ENCODE results near the gene PSMC2. TPM values are rescaled to one million over a fixed set of nuclear protein-coding genes. Genes with fewer than 3 reads are reported as not detected.

The PSMC2 gene
- total RNA-seq, 4 donors from 2014 or later = 90.8 to 144 (median 113) TPM

- Histone ChIP-seq H3K9me3 (no peaks in the 10 kb centered on the region), H3K4me1 (no peaks in the 10 kb centered on the region), H3K4me3 (replicated peaks in 1 of 3) (no peak overlapping the region), H3K36me3 (no peaks in the 10 kb centered on the region), H3K27me3 (no peaks in the 10 kb centered on the region), H3K27ac (no peak overlapping the region)
- TF ChIP-seq POLR2A (IDR thresholded peaks at IDR 0.05) (no peak), CTCF (IDR thresholded peaks at IDR 0.05) (no peak)
- no peak for DNase-seq
- WGBS, 2 donors = 90 to 91% methylated on average over 4 of the region's 4 CpGs
- intact Hi-C loops (cut with DNase I) = no loop called here
These were observed 34.0 kb downstream of the PSMC2 start for GRCh38 chr7:103381280-103382031.

GRCh38 chr7:103382032-103382402 lies 34.6 kb downstream of the PSMC2 start:
- no peaks in the 10 kb centered on the region for H3K36me3 ChIP-seq
- H3K27me3 ChIP-seq = no peaks in the 10 kb centered on the region
- 93 to 94% methylated on average over 5 of the region's 5 CpGs for WGBS, 2 donors
- H3K4me3 ChIP-seq (replicated peaks in 1 of 3) = no peak overlapping the region
- no peaks in the 10 kb centered on the region for H3K9me3 ChIP-seq
- no peaks in the 10 kb centered on the region for H3K4me1 ChIP-seq
- H3K27ac ChIP-seq = no peak overlapping the region
- no peak for DNase-seq
- TF ChIP-seq CTCF (IDR thresholded peaks at IDR 0.05) (no peak), POLR2A (IDR thresholded peaks at IDR 0.05) (no peak)
- intact Hi-C loops (cut with DNase I) = no loop called here

GRCh38 chr7:103387242-103387641 lies 39.8 kb downstream of the PSMC2 start:
- no peak overlapping the region for H3K4me3 ChIP-seq (replicated peaks in 1 of 3)
- H3K4me1 ChIP-seq = no peaks in the 10 kb centered on the region
- TF ChIP-seq POLR2A (IDR thresholded peaks at IDR 0.05) (no peak), CTCF (IDR thresholded peaks at IDR 0.05) (no peak)
- DNase-seq = no peak
- no peak overlapping the region for H3K27ac ChIP-seq
- H3K36me3 ChIP-seq = no peaks in the 10 kb centered on the region
- no peaks in the 10 kb centered on the region for H3K27me3 ChIP-seq
- WGBS, 2 donors = 88 to 100% methylated on average over 1 of the region's 1 CpG
- intact Hi-C loops (cut with DNase I) = no loop called here
- no peaks in the 10 kb centered on the region for H3K9me3 ChIP-seq

- Histone ChIP-seq H3K27me3 (no peaks in the 10 kb centered on the region), H3K36me3 (no peaks in the 10 kb centered on the region), H3K4me1 (no peaks in the 10 kb centered on the region), H3K9me3 (no peaks in the 10 kb centered on the region), H3K27ac (no peak overlapping the region), H3K4me3 (replicated peaks in 1 of 3) (no peak overlapping the region)
- no peak for DNase-seq
- 82 to 84% methylated on average over 4 of the region's 4 CpGs for WGBS, 2 donors
- intact Hi-C loops (cut with DNase I) = no loop called here
- TF ChIP-seq POLR2A (IDR thresholded peaks at IDR 0.05) (no peak), CTCF (IDR thresholded peaks at IDR 0.05) (no peak)
These were observed 41.2 kb downstream of the PSMC2 start for GRCh38 chr7:103388469-103389140.

GRCh38 chr7:103389263-103389662 lies 41.8 kb downstream of the PSMC2 start:
- Histone ChIP-seq H3K4me1 (no peaks in the 10 kb centered on the region), H3K9me3 (no peaks in the 10 kb centered on the region), H3K4me3 (replicated peaks in 1 of 3) (no peak overlapping the region), H3K27ac (no peak overlapping the region), H3K36me3 (no peaks in the 10 kb centered on the region), H3K27me3 (no peaks in the 10 kb centered on the region)
- no peak for DNase-seq
- TF ChIP-seq POLR2A (IDR thresholded peaks at IDR 0.05) (no peak), CTCF (IDR thresholded peaks at IDR 0.05) (no peak)
- WGBS, 2 donors = 84 to 85% methylated on average over 3 of the region's 3 CpGs
- intact Hi-C loops (cut with DNase I) = no loop called here

All from thyroid gland (tissue), 4 donors.